Left ventricle myocardium superior (tissue), 1 donor: ENCODE results near the gene EIF4G1. TPM values are rescaled to one million over a fixed set of nuclear protein-coding genes. Genes with fewer than 3 reads are reported as not detected.
A peak's percentile ranks its signal among the peaks of the same experiment; 100 is the strongest.
"Not testable (repeated sequence)": the region's sequence is repeated elsewhere in the genome, so short reads cannot be mapped to it uniquely, and the experiment has no call there.

Source experiments
- ATAC-seq: fragments of 200-7000 bp; cut with Tn5 transposase; one replicate; pipeline ENCODE4 v1.9.1; 2020; ENCODE audit warnings: mild to moderate bottlenecking, moderate library complexity
- DNase-seq: peaks from one replicate; pipeline ENCODE4 v3.0.0-alpha.2; 2020
- intact Hi-C: fragments of 100-400 bp; cut with micrococcal nuclease; formaldehyde crosslinking; loops from one replicate; pipeline ENCODE4 v1.11.0; 2022
- total RNA-seq: library from RNA; stranded (reverse); fragmentation: NEBNext Ultra II Directional; extraction: Animal tissue kit (Norgen Biotek cat#: 25700); gene quantifications from one replicate; pipeline ENCODE4 v1.2.1, GENCODE V29; 2021
- donor health status: DM: no; HTN: yes; CAD: no; lungs with severe emphysema.

The EIF4G1 gene
- total RNA-seq, 1 donor from 2014 or later = 250 TPM

- ATAC-seq (no peak), DNase-seq (no peak)
- intact Hi-C loops = no loop called here
These were observed 18.8 kb downstream of the EIF4G1 start for GRCh38 chr3:184333190-184333589.

GRCh38 chr3:184333700-184334099 is 19.3 kb downstream of the EIF4G1 start:
- DNase-seq (no peak), ATAC-seq (no peak)
- intact Hi-C loops = no loop called here

GRCh38 chr3:184334470-184335158 is 20.2 kb downstream of the EIF4G1 start:
- no peak for ATAC-seq
- peak; percentile 35 for DNase-seq
- intact Hi-C loops = no loop called here

GRCh38 chr3:184335291-184335660 is 20.9 kb downstream of the EIF4G1 start:
- ATAC-seq = no peak
- DNase-seq = no peak
- intact Hi-C loops = no loop called here

- DNase-seq = peak; percentile 94
- intact Hi-C loops = no loop called here
- ATAC-seq = peak; percentile 70
These were observed 21.5 kb downstream of the EIF4G1 start for GRCh38 chr3:184335661-184336546.

- DNase-seq (peak; percentile 52), ATAC-seq (peak; percentile 53)
- intact Hi-C loops = no loop called here
These were observed 22.4 kb downstream of the EIF4G1 start for GRCh38 chr3:184336547-184337398.

- ATAC-seq = peak; percentile 62
- DNase-seq = peak; percentile 78
- intact Hi-C loops = no loop called here
These were observed 23.0 kb downstream of the EIF4G1 start, which contains the start of gene FAM131A for GRCh38 chr3:184337399-184337714. Gene FAM131A, plus strand, starts transcription at chr3:184337600. Its CDS starts 31 bp downstream, at chr3:184337631.

GRCh38 chr3:184337981-184338380 is 23.6 kb downstream of the EIF4G1 start:
- intact Hi-C loops = no loop called here
- DNase-seq (no peak), ATAC-seq (no peak)

- DNase-seq = peak; percentile 91
- intact Hi-C loops = no loop called here
- peak; percentile 36 for ATAC-seq
These were observed 24.1 kb downstream of the EIF4G1 start for GRCh38 chr3:184338511-184338945.

GRCh38 chr3:184339001-184339400 is 24.6 kb downstream of the EIF4G1 start:
- intact Hi-C loops = no loop called here

GRCh38 chr3:184339451-184340135 is 25.2 kb downstream of the EIF4G1 start:
- DNase-seq, ATAC-seq, intact Hi-C loops: not testable (repeated sequence)

More at GRCh38 chr3:184339001-184339400, 24.6 kb downstream of the EIF4G1 start:
- no peak for ATAC-seq
- DNase-seq = no peak

- ATAC-seq = no peak
These were observed 27.5 kb downstream of the EIF4G1 start for GRCh38 chr3:184341925-184342324.

GRCh38 chr3:184343200-184343876 is 28.9 kb downstream of the EIF4G1 start:
- no peak for ATAC-seq
- intact Hi-C loops = no loop called here
- no peak for DNase-seq

More at GRCh38 chr3:184341925-184342324, 27.5 kb downstream of the EIF4G1 start:
- intact Hi-C loops = no loop called here
- DNase-seq = no peak

- DNase-seq (peak; percentile 28), ATAC-seq (no peak)
- intact Hi-C loops = no loop called here
These were observed 30.3 kb downstream of the EIF4G1 start for GRCh38 chr3:184344579-184345316.

- ATAC-seq = peak; percentile 84
- peak; percentile 75 for DNase-seq
- intact Hi-C loops = no loop called here
These were observed 31.1 kb downstream of the EIF4G1 start for GRCh38 chr3:184345317-184346144.

- ATAC-seq (no peak), DNase-seq (peak; percentile 36)
- intact Hi-C loops = no loop called here
These were observed 32.2 kb downstream of the EIF4G1 start for GRCh38 chr3:184346480-184347190.
